HG03159 (cell line): ENCODE data around the gene NFATC2.

Experiments
- ATAC-seq: cut with Tn5 transposase; IDR thresholded peaks from one replicate; pipeline ENCODE4 v1.9.1; 2021; ENCODE audit warnings: mild to moderate bottlenecking, moderate library complexity; ENCODE audit not compliant: unreplicated experiment

The NFATC2 gene

GRCh38 chr20:51399006-51399890 lies 143.3 kb downstream of the NFATC2 start:
- ATAC-seq = no peak

GRCh38 chr20:51398552-51398951 lies 144.0 kb downstream of the NFATC2 start:
- no peak for ATAC-seq

- no peak for ATAC-seq
Measured at GRCh38 chr20:51398083-51398482, 144.4 kb downstream of the NFATC2 start.

GRCh38 chr20:51397137-51397536 lies 145.4 kb downstream of the NFATC2 start:
- ATAC-seq = no peak

GRCh38 chr20:51396365-51396909 lies 146.1 kb downstream of the NFATC2 start:
- ATAC-seq = no peak

GRCh38 chr20:51394706-51395105 lies 147.8 kb downstream of the NFATC2 start:
- no peak for ATAC-seq

- ATAC-seq = no peak
Measured at GRCh38 chr20:51393571-51393970, 148.9 kb downstream of the NFATC2 start.

GRCh38 chr20:51392614-51393186 lies 149.8 kb downstream of the NFATC2 start:
- no peak for ATAC-seq

GRCh38 chr20:51391926-51392325 lies 150.6 kb downstream of the NFATC2 start:
- ATAC-seq = no peak

- ATAC-seq = no peak
Measured at GRCh38 chr20:51389543-51390264, 152.8 kb downstream of the NFATC2 start.

GRCh38 chr20:51388756-51389542 lies 153.6 kb downstream of the NFATC2 start:
- ATAC-seq = no peak

- no peak for ATAC-seq
Measured at GRCh38 chr20:51388227-51388626, 154.3 kb downstream of the NFATC2 start.

- no peak for ATAC-seq
Measured at GRCh38 chr20:51387125-51387875, 155.2 kb downstream of the NFATC2 start.

- no peak for ATAC-seq
Measured at GRCh38 chr20:51386586-51386985, 155.9 kb downstream of the NFATC2 start.

- ATAC-seq = no peak
Measured at GRCh38 chr20:51385646-51386530, 156.6 kb downstream of the NFATC2 start.

GRCh38 chr20:51384875-51385274 lies 157.6 kb downstream of the NFATC2 start:
- ATAC-seq = no peak

GRCh38 chr20:51383891-51384510 lies 158.5 kb downstream of the NFATC2 start:
- no peak for ATAC-seq

GRCh38 chr20:51382986-51383821 lies 159.3 kb downstream of the NFATC2 start:
- no peak for ATAC-seq
